RWPE2 (cell line): ENCODE data around the gene RAPGEF4.

ENCODE experiments used
- ATAC-seq: fragments of 200-7000 bp; cut with Tn5 transposase; 3 replicates; pipeline ENCODE4 v1.9.1; 2021; ENCODE audit warnings: low read depth
- DNase-seq: peaks from one replicate; pipeline ENCODE4 v3.0.0-alpha.2; 2020; ENCODE audit warnings: low spot score
- H3K27ac ChIP-seq: fragments of 450-650 bp; 2 replicates; pipeline ENCODE4 v1.5.1; 2017; ENCODE audit warnings: mild to moderate bottlenecking; ENCODE audit not compliant: poor library complexity, severe bottlenecking
- H3K27me3 ChIP-seq: fragments of 250-450 bp; sonication (Bioruptor Pico); 2 replicates; pipeline ENCODE4 v1.5.1; 2021; ENCODE audit warnings: mild to moderate bottlenecking, moderate library complexity; ENCODE audit not compliant: insufficient read depth, poor library complexity, severe bottlenecking
- H3K36me3 ChIP-seq: fragments of 250-450 bp; sonication (Bioruptor Pico); 2 replicates; pipeline ENCODE4 v1.5.1; 2020; ENCODE audit warnings: low read depth, mild to moderate bottlenecking, moderate library complexity
- H3K4me1 ChIP-seq: fragments of 250-450 bp; sonication (Bioruptor Pico); 2 replicates; pipeline ENCODE4 v1.5.1; 2021; ENCODE audit warnings: mild to moderate bottlenecking, moderate library complexity; ENCODE audit not compliant: insufficient read depth, poor library complexity, severe bottlenecking
- H3K4me3 ChIP-seq: fragments of 250-450 bp; sonication (Bioruptor Pico); 2 replicates; pipeline ENCODE4 v1.5.1; 2021; ENCODE audit warnings: mild to moderate bottlenecking, moderate library complexity; ENCODE audit not compliant: severe bottlenecking
- H3K9me3 ChIP-seq: fragments of 250-450 bp; sonication (Bioruptor Pico); 2 replicates; pipeline ENCODE4 v1.5.1; 2021; ENCODE audit warnings: mild to moderate bottlenecking, moderate library complexity; ENCODE audit not compliant: severe bottlenecking
- TF ChIP-seq, protein P1 (sequence below): fragments of 450-650 bp; IDR thresholded peaks from one replicate; pipeline ENCODE4 v1.5.1; 2017; ENCODE audit warnings: mild to moderate bottlenecking, moderate library complexity; ENCODE audit not compliant: poor library complexity, severe bottlenecking

The RAPGEF4 gene

DNA sequence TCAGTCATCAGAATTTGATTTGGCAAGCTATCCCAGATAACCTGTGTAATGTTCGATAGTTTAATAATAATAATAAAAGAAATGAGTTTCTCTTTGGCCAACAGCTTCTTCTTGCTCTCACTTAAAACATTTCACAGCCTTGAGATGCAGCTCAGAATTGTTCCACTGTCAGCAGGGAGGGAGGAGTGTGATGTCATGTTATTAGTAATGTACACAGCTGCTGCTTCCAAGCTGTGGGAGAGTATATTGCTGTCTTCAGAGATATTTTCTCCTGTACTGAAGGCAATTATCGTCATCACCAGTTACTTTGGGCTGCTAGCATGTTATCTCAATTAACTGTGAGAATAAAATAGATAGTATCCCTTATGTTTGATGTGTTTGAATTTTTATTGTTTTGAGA, 193.1 kb downstream of the RAPGEF4 start:
- DNase-seq (no peak), ATAC-seq (no peak)
- no peaks in the 10 kb centered on the region for H3K27me3 ChIP-seq
- no peaks in the 10 kb centered on the region for H3K9me3 ChIP-seq
- no peaks in the 10 kb centered on the region for H3K36me3 ChIP-seq
- peaks cover 5% of the 10 kb centered on the region for H3K4me1 ChIP-seq
- no peak overlapping the region for H3K27ac ChIP-seq
- H3K4me3 ChIP-seq, result no peak overlapping the region
- TF ChIP-seq, protein P1, sequence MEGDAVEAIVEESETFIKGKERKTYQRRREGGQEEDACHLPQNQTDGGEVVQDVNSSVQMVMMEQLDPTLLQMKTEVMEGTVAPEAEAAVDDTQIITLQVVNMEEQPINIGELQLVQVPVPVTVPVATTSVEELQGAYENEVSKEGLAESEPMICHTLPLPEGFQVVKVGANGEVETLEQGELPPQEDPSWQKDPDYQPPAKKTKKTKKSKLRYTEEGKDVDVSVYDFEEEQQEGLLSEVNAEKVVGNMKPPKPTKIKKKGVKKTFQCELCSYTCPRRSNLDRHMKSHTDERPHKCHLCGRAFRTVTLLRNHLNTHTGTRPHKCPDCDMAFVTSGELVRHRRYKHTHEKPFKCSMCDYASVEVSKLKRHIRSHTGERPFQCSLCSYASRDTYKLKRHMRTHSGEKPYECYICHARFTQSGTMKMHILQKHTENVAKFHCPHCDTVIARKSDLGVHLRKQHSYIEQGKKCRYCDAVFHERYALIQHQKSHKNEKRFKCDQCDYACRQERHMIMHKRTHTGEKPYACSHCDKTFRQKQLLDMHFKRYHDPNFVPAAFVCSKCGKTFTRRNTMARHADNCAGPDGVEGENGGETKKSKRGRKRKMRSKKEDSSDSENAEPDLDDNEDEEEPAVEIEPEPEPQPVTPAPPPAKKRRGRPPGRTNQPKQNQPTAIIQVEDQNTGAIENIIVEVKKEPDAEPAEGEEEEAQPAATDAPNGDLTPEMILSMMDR, result no peak

DNA sequence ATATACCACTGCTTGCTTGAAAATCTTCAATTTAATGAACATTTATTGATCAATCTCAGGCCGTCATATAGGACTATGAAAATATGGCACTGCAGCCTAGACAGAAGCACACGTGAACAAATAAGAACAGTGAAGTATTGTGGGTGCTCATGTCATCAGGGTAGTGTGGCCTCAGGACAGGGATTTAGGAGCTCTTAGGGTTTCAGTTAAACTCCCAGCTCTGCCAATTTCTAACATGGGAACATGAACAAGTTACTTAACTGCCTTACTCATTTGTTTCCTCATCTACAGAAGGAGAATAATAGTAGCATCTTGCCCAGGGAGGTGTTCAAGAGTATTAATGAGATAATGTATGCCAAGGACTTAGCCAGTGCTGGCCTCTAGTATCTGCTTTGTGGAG, 194.0 kb downstream of the RAPGEF4 start:
- Histone ChIP-seq H3K4me1 (peaks cover 5% of the 10 kb centered on the region), H3K36me3 (no peaks in the 10 kb centered on the region), H3K27me3 (no peaks in the 10 kb centered on the region), H3K9me3 (no peaks in the 10 kb centered on the region), H3K4me3 (no peak overlapping the region), H3K27ac (no peak overlapping the region)
- ATAC-seq (no peak), DNase-seq (no peak)
- TF ChIP-seq, protein P1, result no peak

DNA sequence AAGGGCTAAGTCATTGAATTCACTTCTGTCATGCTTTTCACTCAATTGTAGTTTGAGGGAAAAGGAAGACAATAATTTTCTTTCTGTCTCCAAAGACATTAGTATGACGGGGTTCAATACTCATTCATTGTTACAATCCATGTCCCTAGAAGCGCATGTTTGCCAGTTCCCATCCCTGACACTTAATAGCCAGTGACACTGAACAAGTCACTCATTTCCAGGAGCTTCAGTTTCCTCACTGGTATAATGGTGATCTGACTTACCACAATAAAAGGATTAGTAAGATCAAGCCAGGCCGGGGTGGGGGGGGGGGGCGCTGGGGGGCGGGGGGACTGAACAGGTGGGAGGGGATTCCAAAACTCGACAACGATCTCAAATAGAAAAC, 195.2 kb downstream of the RAPGEF4 start:
- ATAC-seq (no peak), DNase-seq (no peak)
- Histone ChIP-seq H3K4me1 (peaks cover 5% of the 10 kb centered on the region), H3K27me3 (no peaks in the 10 kb centered on the region), H3K9me3 (no peaks in the 10 kb centered on the region), H3K36me3 (no peaks in the 10 kb centered on the region), H3K27ac (peak overlapping the region; percentile 34), H3K4me3 (no peak overlapping the region)
- TF ChIP-seq, protein P1, result no peak

DNA sequence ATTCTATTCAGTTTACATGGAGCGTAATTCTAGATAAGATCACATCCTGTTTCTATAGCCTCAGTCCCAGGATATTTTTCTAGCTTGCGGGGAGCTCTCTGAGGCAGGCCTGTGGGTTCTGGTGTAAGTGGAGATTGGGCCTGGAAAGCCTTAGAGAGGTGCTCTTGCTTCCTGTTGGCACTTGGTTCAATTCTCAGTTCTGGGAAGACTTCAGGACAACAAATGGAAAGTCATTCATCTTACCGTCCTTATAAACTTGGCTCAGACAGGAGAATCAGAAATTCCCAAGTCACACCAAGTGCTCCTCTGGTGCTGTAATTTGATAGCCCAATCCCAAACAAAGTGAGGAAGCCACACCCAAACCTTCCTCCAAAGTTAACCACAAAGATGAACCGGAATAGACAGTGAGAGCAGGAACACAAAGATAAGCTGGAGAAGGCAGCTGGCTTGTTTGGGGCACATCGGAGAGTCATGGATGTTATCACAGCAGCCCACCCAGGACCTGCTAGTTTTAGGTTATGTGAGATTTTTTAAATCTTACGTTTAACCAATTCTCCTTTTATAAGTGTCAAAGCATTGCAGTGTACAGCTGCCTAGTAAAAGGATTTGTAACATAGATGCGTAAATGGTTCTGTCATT, 195.7 kb downstream of the RAPGEF4 start:
- DNase-seq (no peak), ATAC-seq (peak; percentile 85)
- peaks cover 5% of the 10 kb centered on the region for H3K4me1 ChIP-seq
- TF ChIP-seq, protein P1, result no peak
- H3K27ac ChIP-seq, result peak overlapping the region; percentile 34
- H3K4me3 ChIP-seq, result no peak overlapping the region
- H3K9me3 ChIP-seq, result no peaks in the 10 kb centered on the region
- H3K36me3 ChIP-seq, result no peaks in the 10 kb centered on the region
- no peaks in the 10 kb centered on the region for H3K27me3 ChIP-seq

DNA sequence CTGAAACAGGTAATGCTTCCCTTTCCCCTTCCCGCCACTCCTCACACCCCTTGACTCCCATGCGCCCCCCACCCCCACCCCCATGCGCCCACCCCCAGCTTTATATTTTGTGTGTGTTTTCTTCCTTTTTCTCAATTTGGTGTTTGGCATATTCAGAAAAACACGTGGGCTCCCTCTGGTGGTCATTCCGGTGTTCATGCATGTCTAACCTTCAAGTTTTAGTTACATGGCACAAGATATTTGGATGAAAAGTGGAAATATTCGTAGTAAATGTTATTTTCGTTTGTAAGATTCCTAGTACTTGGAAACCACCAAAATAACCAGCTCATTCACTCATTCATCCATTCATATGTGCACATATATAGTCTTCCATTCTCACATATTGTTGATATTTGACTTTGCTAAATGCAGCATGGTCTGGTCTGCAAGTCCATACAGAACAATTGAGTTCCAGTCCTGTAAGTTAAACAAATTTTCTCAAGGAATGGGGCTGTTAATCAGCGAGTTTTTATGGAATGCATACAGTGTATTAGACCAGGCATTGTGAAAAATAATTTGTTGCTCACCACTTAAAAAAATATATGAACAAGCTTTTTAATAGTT, 196.4 kb downstream of the RAPGEF4 start:
- TF ChIP-seq, protein P1, result peak; percentile 91
- Histone ChIP-seq H3K4me3 (no peak overlapping the region), H3K4me1 (peaks cover 5% of the 10 kb centered on the region), H3K9me3 (no peaks in the 10 kb centered on the region), H3K27ac (peak overlapping the region; percentile 34), H3K36me3 (no peaks in the 10 kb centered on the region), H3K27me3 (no peaks in the 10 kb centered on the region)
- ATAC-seq, result peak; percentile 45; the same call in 2 of the 3 replicates
- no peak for DNase-seq
